VCaP (cell line): Measurements from ENCODE around the gene C5orf52.
"Not testable (repeated sequence)": the region's sequence is repeated elsewhere in the genome, so short reads cannot be mapped to it uniquely, and the experiment has no call there.

Experiments used
- H3K27ac ChIP-seq: fragments of 450-650 bp; 2 replicates; pipeline ENCODE4 v1.5.1; 2017
- CTCF ChIP-seq: fragments of 450-650 bp; conservative IDR thresholded peaks from 2 replicates; pipeline ENCODE4 v1.5.1; 2017; ENCODE audit warnings: mild to moderate bottlenecking, moderate library complexity

C5orf52 gene

DNA sequence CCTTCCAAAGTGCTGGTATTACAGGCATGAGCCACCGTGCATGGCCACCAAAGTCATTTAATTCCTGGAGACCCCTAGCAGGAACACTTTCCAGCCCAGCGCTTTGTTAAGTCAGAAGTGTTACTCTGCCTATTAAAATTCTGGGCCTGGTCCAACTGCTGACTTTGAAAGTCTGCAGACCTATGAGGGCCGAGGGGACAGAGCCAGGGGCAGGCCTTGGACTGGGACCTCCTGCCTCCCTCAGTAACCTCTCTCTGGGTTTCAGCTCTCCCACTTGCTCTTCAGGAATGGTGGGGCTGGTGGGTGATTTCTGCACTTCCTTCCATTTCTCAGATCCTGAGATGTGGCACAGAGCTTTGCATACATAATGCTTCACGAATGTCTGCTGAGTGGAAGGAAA is 9.7 kb downstream of the C5orf52 start:
- no peak for TF ChIP-seq CTCF
- H3K27ac ChIP-seq, result no peak overlapping the region

DNA sequence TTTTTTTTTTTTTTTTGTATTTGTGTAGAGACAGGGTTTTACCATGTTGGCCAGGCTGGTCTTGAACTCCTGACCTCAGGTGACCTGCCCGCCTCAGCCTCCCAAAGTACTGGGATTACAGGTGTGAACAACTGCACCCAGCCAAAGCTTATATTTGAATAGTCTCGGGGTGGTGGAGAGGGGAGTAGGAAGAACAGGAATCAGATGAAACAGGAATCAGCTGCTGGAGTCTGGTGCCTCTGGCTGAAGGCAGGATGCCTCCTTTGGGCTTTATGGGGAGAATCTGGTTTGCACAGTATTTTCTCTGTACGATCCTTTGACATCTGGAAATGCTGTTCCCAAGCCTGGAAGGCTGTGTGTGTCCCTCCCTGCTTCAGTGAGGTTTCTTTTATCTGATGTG is 10.9 kb downstream of the C5orf52 start:
- no peak overlapping the region for H3K27ac ChIP-seq
- no peak for TF ChIP-seq CTCF

DNA sequence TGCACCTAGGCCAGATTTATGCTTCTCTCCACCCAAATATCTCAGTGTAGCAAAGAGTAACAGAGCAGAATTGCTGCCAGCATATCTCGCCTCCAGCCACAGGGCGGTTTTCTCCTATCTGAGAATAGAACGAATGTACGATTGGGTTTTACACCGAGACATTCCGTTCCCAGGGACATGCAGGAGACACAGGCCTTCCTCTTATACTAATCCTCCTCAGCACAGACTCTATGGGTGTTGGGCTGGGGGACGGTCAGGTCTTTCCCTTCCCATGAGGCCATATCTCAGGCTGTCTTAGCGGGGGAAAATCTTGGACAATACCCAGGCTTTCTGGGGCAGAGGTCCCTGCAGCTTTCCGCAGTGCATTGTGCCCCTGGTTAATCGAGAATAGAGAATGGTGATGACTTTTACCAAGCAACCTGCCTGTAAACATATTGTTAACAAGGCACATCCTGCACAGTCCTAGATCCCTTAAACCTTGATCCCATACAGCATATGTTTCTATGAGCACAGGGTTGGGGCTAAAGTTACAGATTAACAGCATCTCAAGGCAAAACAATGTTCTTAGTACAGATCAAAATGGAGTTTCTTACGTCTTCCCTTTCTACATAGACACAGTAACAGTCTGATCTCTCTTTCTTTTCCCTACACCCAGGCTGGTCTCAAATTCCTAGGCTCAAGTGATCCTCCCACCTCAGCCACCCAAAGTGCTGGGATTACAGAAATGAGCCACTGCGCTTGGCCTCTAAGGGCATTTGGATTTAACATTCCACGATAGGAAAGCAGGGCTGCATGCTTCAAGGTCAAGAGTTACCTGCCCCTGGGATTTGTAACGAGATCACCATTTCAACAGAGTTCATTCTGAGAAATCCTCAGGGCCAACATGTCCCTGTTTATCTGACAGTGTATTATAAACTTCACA is 15.2 kb downstream of the C5orf52 start:
- not testable (repeated sequence) for H3K27ac ChIP-seq

DNA sequence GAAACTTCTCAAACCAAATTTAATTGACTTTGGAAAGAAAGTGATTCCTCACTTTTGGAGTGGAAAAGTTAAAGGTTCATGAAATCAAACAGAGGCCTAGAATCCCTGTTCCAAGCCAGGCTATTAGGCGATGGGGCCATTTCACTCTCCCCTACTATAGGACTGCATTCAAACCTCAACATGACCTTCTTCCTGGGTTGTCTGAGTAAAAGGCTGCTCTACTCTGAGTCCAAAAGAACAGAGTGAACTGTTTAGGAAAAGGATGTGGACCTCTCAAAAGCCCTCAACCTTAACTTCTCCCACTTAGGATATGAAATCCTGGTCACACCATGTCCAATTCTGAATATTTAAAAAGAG is 15.8 kb downstream of the C5orf52 start:
- no peak overlapping the region for H3K27ac ChIP-seq
- TF ChIP-seq CTCF, result no peak

- TF ChIP-seq CTCF, result no peak
- H3K27ac ChIP-seq, result no peak overlapping the region
Measured at GRCh38 chr5:157689942-157690689, 18.8 kb downstream of the C5orf52 start.

- no peak for TF ChIP-seq CTCF
Measured at GRCh38 chr5:157690690-157691433, 19.5 kb downstream of the C5orf52 start.

GRCh38 chr5:157693816-157694215 is 22.5 kb downstream of the C5orf52 start:
- not testable (repeated sequence) for H3K27ac ChIP-seq

More at GRCh38 chr5:157690690-157691433, 19.5 kb downstream of the C5orf52 start:
- H3K27ac ChIP-seq, result no peak overlapping the region

GRCh38 chr5:157696154-157696553 is 24.8 kb downstream of the C5orf52 start:
- not testable (repeated sequence) for H3K27ac ChIP-seq

- H3K27ac ChIP-seq, result not testable (repeated sequence)
Measured at GRCh38 chr5:157698674-157699073, 27.3 kb downstream of the C5orf52 start.
